Skeletal muscle tissue (tissue), 4 donors: ENCODE results near the gene XKR7. TPM values are rescaled to one million over a fixed set of nuclear protein-coding genes. Genes with fewer than 3 reads are reported as not detected.
"Not testable (repeated sequence)": the region's sequence is repeated elsewhere in the genome, so short reads cannot be mapped to it uniquely, and the experiment has no call there.

ENCODE experiments used
- H3K27ac ChIP-seq: one replicate; pipeline ENCODE4 v1.7.0; 2013; ENCODE audit warnings: mild to moderate bottlenecking, low read depth, low read length, inconsistent platforms
- H3K27me3 ChIP-seq, 3 donors: one replicate each; pipeline ENCODE4 v1.7.0; 2013; ENCODE audit warnings: low read length in 3 of 3; ENCODE audit not compliant: control insufficient read depth in 3 of 3, insufficient read depth in 3 of 3
- H3K36me3 ChIP-seq, 3 donors: one replicate each; pipeline ENCODE4 v1.7.0; 2013; ENCODE audit warnings: low read length in 3 of 3; ENCODE audit not compliant: control insufficient read depth in 3 of 3, insufficient read depth in 3 of 3
- H3K4me1 ChIP-seq, 3 donors: one replicate each; pipeline ENCODE4 v1.7.0; 2013; ENCODE audit warnings: low read length in 3 of 3, mild to moderate bottlenecking in 3 of 3; ENCODE audit not compliant: control insufficient read depth in 3 of 3, insufficient read depth in 3 of 3
- H3K4me3 ChIP-seq, 3 donors: one replicate each; pipeline ENCODE4 v1.7.0; 2013; ENCODE audit warnings: low read length in 3 of 3
- H3K9ac ChIP-seq, 3 donors: one replicate each; pipeline ENCODE4 v1.7.0; 2013; ENCODE audit warnings: low read length in 3 of 3, mild to moderate bottlenecking in 3 of 3, moderate library complexity in 2 of 3, low read depth in 1 of 3
- H3K9me3 ChIP-seq, 3 donors: one replicate each; pipeline ENCODE4 v1.7.0; 2013; ENCODE audit warnings: low read length in 3 of 3; ENCODE audit not compliant: control insufficient read depth in 3 of 3
- total RNA-seq: library from RNA; depleted of rRNA; stranded (reverse); fragments of >200 nt; gene quantifications from one replicate; pipeline ENCODE4 v1.2.3, GENCODE V29; 2014
- donor health status: Osteomylitis.

Gene XKR7
- total RNA-seq, 1 donor from 2014 or later: not detected

DNA sequence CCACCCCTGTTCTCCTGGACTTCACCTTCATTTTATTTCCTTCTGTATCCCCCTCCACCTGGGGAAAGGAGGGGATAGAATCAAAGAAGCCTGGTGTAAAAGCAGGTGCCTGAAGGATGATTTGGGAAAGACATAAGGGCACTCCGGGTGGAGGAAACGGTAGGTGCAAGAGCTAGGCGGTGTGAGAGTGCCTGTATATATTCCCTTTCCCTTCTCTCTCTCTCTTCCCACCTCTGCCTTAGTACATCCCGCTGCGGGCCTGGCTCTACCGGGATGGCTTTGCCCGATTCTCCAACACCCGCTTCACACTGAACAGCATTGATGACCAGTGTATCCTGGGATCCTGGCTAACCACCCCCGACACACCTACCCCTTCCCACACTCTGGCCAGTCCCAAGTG lies 42.3 kb upstream of the XKR7 start:
- Histone ChIP-seq H3K27ac (no peak overlapping the region), H3K4me1 (no peaks in the 10 kb centered on the region), H3K27me3 (peaks cover 10 to 21% (median 12%) of the 10 kb centered on the region in 3 donors), H3K36me3 (no peaks in the 10 kb centered on the region), H3K9me3 (no peaks in the 10 kb centered on the region), H3K4me3 (no peak overlapping the region), H3K9ac (no peak overlapping the region)

DNA sequence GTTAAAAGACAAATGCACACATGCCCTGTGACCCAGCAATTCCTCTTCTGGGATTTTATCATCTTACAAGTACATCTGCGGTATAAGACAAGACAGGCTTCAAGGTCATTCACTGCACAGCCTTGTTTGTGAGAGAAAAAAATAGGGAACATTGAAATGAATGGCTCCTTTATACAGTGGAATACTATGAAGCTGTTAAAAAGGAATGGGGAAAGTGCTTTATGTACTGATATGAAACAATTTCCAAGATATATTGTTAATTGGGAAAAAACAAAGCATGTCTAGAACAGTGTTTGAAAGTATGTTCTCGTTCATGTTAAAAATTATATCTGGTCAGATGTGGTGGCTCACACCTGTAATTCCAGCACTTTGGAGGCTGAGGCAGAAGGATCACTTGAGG lies 41.5 kb upstream of the XKR7 start:
- Histone ChIP-seq H3K9me3 (no peaks in the 10 kb centered on the region), H3K9ac (no peak overlapping the region), H3K27ac (no peak overlapping the region), H3K36me3 (no peaks in the 10 kb centered on the region), H3K4me3 (no peak overlapping the region), H3K4me1 (no peaks in the 10 kb centered on the region), H3K27me3 (peaks cover 10 to 21% (median 12%) of the 10 kb centered on the region in 3 donors)

GRCh38 chr20:31927627-31928159 lies 40.3 kb upstream of the XKR7 start:
- Histone ChIP-seq H3K9me3 (no peaks in the 10 kb centered on the region), H3K4me3 (no peak overlapping the region), H3K27ac (no peak overlapping the region), H3K9ac (no peak overlapping the region), H3K4me1 (no peaks in the 10 kb centered on the region), H3K36me3 (no peaks in the 10 kb centered on the region), H3K27me3 (peaks cover 10 to 21% (median 12%) of the 10 kb centered on the region in 3 donors)

- H3K9me3 ChIP-seq, H3K4me1 ChIP-seq, H3K27ac ChIP-seq, H3K27me3 ChIP-seq, H3K36me3 ChIP-seq, H3K9ac ChIP-seq, H3K4me3 ChIP-seq: not testable (repeated sequence)
Observed at GRCh38 chr20:31929631-31930030, 38.3 kb upstream of the XKR7 start.

GRCh38 chr20:31930779-31931178 lies 37.2 kb upstream of the XKR7 start:
- Histone ChIP-seq H3K36me3 (no peaks in the 10 kb centered on the region), H3K27ac (no peak overlapping the region), H3K4me3 (no peak overlapping the region), H3K27me3 (peaks cover 3 to 4% (median 4%) of the 10 kb centered on the region in 3 donors), H3K4me1 (no peaks in the 10 kb centered on the region), H3K9me3 (no peaks in the 10 kb centered on the region), H3K9ac (no peak overlapping the region)

- Histone ChIP-seq H3K4me3 (no peak overlapping the region), H3K27me3 (no peaks in the 10 kb centered on the region), H3K4me1 (no peaks in the 10 kb centered on the region), H3K36me3 (no peaks in the 10 kb centered on the region), H3K9me3 (no peaks in the 10 kb centered on the region), H3K27ac (no peak overlapping the region), H3K9ac (no peak overlapping the region)
Observed at GRCh38 chr20:31933698-31934097, 34.3 kb upstream of the XKR7 start.

- Histone ChIP-seq H3K9ac (no peak overlapping the region), H3K27ac (no peak overlapping the region), H3K9me3 (no peaks in the 10 kb centered on the region), H3K4me3 (no peak overlapping the region), H3K4me1 (no peaks in the 10 kb centered on the region), H3K27me3 (no peaks in the 10 kb centered on the region), H3K36me3 (no peaks in the 10 kb centered on the region)
Observed at GRCh38 chr20:31934491-31934890, 33.5 kb upstream of the XKR7 start.

- Histone ChIP-seq H3K4me1 (no peaks in the 10 kb centered on the region), H3K9me3 (no peaks in the 10 kb centered on the region), H3K9ac (no peak overlapping the region), H3K36me3 (no peaks in the 10 kb centered on the region), H3K27me3 (no peaks in the 10 kb centered on the region), H3K27ac (no peak overlapping the region), H3K4me3 (no peak overlapping the region)
Observed at GRCh38 chr20:31934968-31935764, 32.8 kb upstream of the XKR7 start.

GRCh38 chr20:31936420-31936819 lies 31.5 kb upstream of the XKR7 start:
- no peak overlapping the region for H3K9ac ChIP-seq
- H3K4me1 ChIP-seq: no peaks in the 10 kb centered on the region
- H3K4me3 ChIP-seq: no peak overlapping the region
- no peaks in the 10 kb centered on the region for H3K36me3 ChIP-seq
- no peaks in the 10 kb centered on the region for H3K9me3 ChIP-seq
- H3K27me3 ChIP-seq: no peaks in the 10 kb centered on the region
- no peak overlapping the region for H3K27ac ChIP-seq

DNA sequence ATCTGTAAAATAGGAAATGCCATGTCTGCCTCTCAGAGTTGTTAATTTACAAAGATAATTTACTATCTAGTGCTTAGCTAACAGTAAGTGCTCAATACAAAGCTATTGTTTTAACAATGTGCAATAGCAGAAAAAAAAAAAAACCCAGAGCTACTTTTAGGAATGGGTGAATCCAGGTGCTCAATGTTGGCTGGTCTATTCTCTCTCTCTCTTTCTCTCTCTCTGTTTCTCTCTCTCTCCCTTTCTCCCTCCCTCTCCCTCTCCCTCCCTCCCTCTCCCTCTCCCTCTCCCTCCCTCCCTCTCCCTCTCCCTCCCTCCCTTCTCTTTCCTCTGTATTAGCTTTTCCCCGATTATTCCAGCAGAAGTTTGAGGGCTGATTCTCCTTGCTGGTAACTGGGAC lies 30.1 kb upstream of the XKR7 start:
- H3K9me3 ChIP-seq: no peaks in the 10 kb centered on the region
- H3K4me1 ChIP-seq: peaks cover 1 to 10% (median 2%) of the 10 kb centered on the region in 3 donors
- H3K27me3 ChIP-seq: no peaks in the 10 kb centered on the region
- H3K27ac ChIP-seq: no peak overlapping the region
- peaks cover 0 to 8% (median 5%) of the 10 kb centered on the region in 3 donors for H3K36me3 ChIP-seq
- no peak overlapping the region for H3K9ac ChIP-seq
- H3K4me3 ChIP-seq: no peak overlapping the region
